DOHH2 (cell line): ENCODE data around the gene PRSS38.

Experiments used
- EZH2phosphoT487 ChIP-seq: fragments of 200-600 bp; sonication (generic); IDR thresholded peaks from 2 replicates; pipeline ENCODE4 v1.6.1; 2017; ENCODE audit warnings: borderline replicate concordance, mild to moderate bottlenecking, antibody characterized with exemption, low read length, moderate library complexity, mixed read lengths
- TF ChIP-seq, protein P1 (sequence below): fragments of 200-600 bp; sonication (generic); IDR thresholded peaks from one replicate; pipeline ENCODE4 v1.5.1; 2014; ENCODE audit warnings: antibody characterized with exemption, mild to moderate bottlenecking, low read depth, low read length; ENCODE audit not compliant: poor library complexity, severe bottlenecking

DNA sequence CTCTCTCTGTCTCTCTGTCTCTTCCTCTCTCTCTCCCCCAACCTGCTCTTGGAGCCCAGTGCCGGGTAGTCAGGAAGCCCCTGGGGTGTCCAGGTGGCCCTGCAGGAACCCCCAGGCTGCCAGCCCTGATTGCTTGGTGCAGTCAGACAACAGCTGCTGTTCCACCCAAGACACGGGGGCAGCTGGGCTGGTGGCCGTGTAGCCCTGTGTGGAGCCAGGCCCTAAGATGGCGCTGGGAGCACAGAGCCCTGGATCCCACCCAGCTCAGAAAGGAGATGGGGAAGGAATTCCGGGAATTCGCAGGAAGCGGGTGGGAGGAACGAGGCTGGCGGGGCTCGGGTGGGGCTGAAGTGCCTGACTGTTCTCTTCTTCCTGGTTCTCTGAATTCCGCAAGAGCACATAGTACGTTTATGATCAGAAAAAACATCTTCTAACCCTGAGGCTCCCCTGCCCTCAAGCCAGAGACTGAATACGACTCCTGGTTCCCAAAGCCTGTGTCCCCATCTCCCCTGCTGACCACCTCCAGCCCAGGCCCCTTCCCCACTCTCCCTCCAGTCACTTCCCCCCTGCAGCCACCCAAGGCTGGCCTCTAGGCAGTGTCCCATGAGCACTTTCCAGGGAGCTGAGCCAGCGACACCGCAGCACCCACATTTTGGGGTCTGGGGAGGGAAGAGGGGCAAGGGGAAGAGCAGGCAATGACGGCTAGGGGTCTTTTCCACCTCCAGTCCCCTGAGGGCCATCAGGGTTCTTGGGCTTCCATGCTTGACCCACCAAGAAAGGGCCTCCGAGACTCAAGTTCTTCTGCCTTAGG is 77.2 kb downstream of the PRSS38 start:
- TF ChIP-seq, protein P1, sequence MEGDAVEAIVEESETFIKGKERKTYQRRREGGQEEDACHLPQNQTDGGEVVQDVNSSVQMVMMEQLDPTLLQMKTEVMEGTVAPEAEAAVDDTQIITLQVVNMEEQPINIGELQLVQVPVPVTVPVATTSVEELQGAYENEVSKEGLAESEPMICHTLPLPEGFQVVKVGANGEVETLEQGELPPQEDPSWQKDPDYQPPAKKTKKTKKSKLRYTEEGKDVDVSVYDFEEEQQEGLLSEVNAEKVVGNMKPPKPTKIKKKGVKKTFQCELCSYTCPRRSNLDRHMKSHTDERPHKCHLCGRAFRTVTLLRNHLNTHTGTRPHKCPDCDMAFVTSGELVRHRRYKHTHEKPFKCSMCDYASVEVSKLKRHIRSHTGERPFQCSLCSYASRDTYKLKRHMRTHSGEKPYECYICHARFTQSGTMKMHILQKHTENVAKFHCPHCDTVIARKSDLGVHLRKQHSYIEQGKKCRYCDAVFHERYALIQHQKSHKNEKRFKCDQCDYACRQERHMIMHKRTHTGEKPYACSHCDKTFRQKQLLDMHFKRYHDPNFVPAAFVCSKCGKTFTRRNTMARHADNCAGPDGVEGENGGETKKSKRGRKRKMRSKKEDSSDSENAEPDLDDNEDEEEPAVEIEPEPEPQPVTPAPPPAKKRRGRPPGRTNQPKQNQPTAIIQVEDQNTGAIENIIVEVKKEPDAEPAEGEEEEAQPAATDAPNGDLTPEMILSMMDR: no peak
- no peak for TF ChIP-seq EZH2phosphoT487
